Psoas muscle (tissue), 8 donors: ENCODE data around the gene MRPS15. TPM values are rescaled to one million over a fixed set of nuclear protein-coding genes. Genes with fewer than 3 reads are reported as not detected.

Experiments used
- ATAC-seq, 4 donors: fragments of 200-7000 bp; cut with Tn5 transposase; one replicate each; pipeline ENCODE4 v1.9.1; 2020; ENCODE audit warnings: moderate library complexity in 3 of 4, mild to moderate bottlenecking in 2 of 4
- DNase-seq, 2 donors: peaks; one replicate each; pipeline ENCODE4 v3.0.0-alpha.2; 2020
- H3K27ac ChIP-seq: fragments of 200-600 bp; one replicate; pipeline ENCODE4 v1.8.0; 2022
- H3K27me3 ChIP-seq, 3 donors: fragments of 200-600 bp in 1 of 3; one replicate each; pipeline versions ENCODE4 v1.6.1 to v1.8.0; 2013 to 2022; ENCODE audit warnings: low read length in 2 of 3, mild to moderate bottlenecking in 2 of 3, moderate library complexity in 1 of 3; ENCODE audit not compliant: insufficient read depth in 3 of 3
- H3K36me3 ChIP-seq, 2 donors: fragments of 200-600 bp in 1 of 2; one replicate each; pipeline versions ENCODE4 v1.6.1 to v1.8.0; 2013 to 2022; ENCODE audit warnings: low read depth in 1 of 2, mild to moderate bottlenecking in 1 of 2, moderate library complexity in 1 of 2; ENCODE audit not compliant: insufficient read depth in 1 of 2
- H3K4me1 ChIP-seq: fragments of 200-600 bp; one replicate; pipeline ENCODE4 v1.8.0; 2022
- H3K4me3 ChIP-seq: fragments of 200-600 bp; one replicate; pipeline ENCODE4 v1.8.0; 2022; ENCODE audit warnings: mild to moderate bottlenecking
- H3K9me3 ChIP-seq: fragments of 200-600 bp; one replicate; pipeline ENCODE4 v1.8.0; 2022
- CTCF ChIP-seq: fragments of 200-600 bp; IDR thresholded peaks from one replicate; pipeline ENCODE4 v1.8.0; 2022; ENCODE audit warnings: antibody characterized with exemption
- WGBS, 3 donors: extraction: QIAGEN DNeasy Blood & Tissue Kit; methylation state at CpG; one replicate each; pipeline versions ENCODE4 v1.1.6 to v1.1.7; 2013; 5-methylcytosine and 5-hydroxymethylcytosine counted together
- intact Hi-C, 2 donors: fragments of 100-400 bp; cut with DNase I; formaldehyde crosslinking; loops; one replicate each; pipeline versions ENCODE4 v1.11.0 to v1.14.2; 2022
- polyA plus RNA-seq, 3 donors: library from polyadenylated mRNA; stranded (reverse); fragments of 200-250 nt; gene quantifications; one replicate each; pipeline ENCODE4 v1.2.3, GENCODE V29; 2013
- total RNA-seq, 4 donors: library from RNA; stranded (reverse); fragmentation: NEBNext Ultra II Directional in 2 of 4; extraction: Animal tissue kit (Norgen Biotek cat#: 25700) in 2 of 4; gene quantifications; one replicate each; pipeline versions ENCODE4 v1.2.1 to v1.2.4, GENCODE V29; 2021 to 2023
- donor health status: healthy with polysubstance abuse.
- donor health status: DM: no; HTN: no; CAD: no; lungs with moderate emphysema.
- donor health status: Bipolar disorder and iron deficiency.
- donor health status: healthy.
- donor health status: DM: yes; HTN: yes; CAD: no.
- donor health status: DM: no; HTN: no; CAD: no.
- donor health status: DM: no; HTN: no; CAD: no.
- donor health status: DM: yes; HTN: yes; CAD: no.

Gene MRPS15
- total and polyA plus RNA-seq, 7 donors = 127 to 279 (median 141) TPM

GRCh38 chr1:36469163-36469562 lies 5.0 kb upstream of the MRPS15 start:
- 82 to 88% (median 85%) methylated on average over 2 of the region's 2 CpGs for WGBS, 3 donors
- ATAC-seq (no peak), DNase-seq (no peak)
- Histone ChIP-seq H3K9me3 (no peaks in the 10 kb centered on the region), H3K4me3 (no peak overlapping the region), H3K4me1 (no peaks in the 10 kb centered on the region), H3K36me3 (no peaks in the 10 kb centered on the region), H3K27me3 (no peaks in the 10 kb centered on the region), H3K27ac (no peak overlapping the region)
- no peak for TF ChIP-seq CTCF
- intact Hi-C loops = no loop called here

- WGBS, 3 donors = 85 to 87% (median 85%) methylated on average over 10 of the region's 10 CpGs
- Histone ChIP-seq H3K27ac (no peak overlapping the region), H3K36me3 (no peaks in the 10 kb centered on the region), H3K4me3 (no peak overlapping the region), H3K27me3 (no peaks in the 10 kb centered on the region), H3K9me3 (no peaks in the 10 kb centered on the region), H3K4me1 (peaks cover 7% of the 10 kb centered on the region)
- DNase-seq (no peak), ATAC-seq (no peak)
- no peak for TF ChIP-seq CTCF
- intact Hi-C loops = no loop called here
Measured at GRCh38 chr1:36467700-36468455, 3.7 kb upstream of the MRPS15 start.

- no peak overlapping the region for H3K27ac ChIP-seq
- peaks cover 5% of the 10 kb centered on the region in 2 donors for H3K36me3 ChIP-seq
- no peak for ATAC-seq
- no peaks in the 10 kb centered on the region for H3K9me3 ChIP-seq
- DNase-seq = no peak
- TF ChIP-seq CTCF = no peak
- H3K27me3 ChIP-seq = no peaks in the 10 kb centered on the region
- 88 to 92% (median 89%) methylated on average over 4 of the region's 4 CpGs for WGBS, 3 donors
- H3K4me3 ChIP-seq = no peak overlapping the region
- intact Hi-C loops = no loop called here
- peaks cover 9% of the 10 kb centered on the region for H3K4me1 ChIP-seq
Measured at GRCh38 chr1:36467027-36467410, 2.8 kb upstream of the MRPS15 start.

GRCh38 chr1:36466370-36467026 lies 2.3 kb upstream of the MRPS15 start:
- H3K27me3 ChIP-seq = no peaks in the 10 kb centered on the region
- TF ChIP-seq CTCF = no peak
- peaks cover 5 to 10% of the 10 kb centered on the region in 2 donors for H3K36me3 ChIP-seq
- no peak overlapping the region for H3K4me3 ChIP-seq
- ATAC-seq = no peak
- H3K4me1 ChIP-seq = peaks cover 9% of the 10 kb centered on the region
- H3K27ac ChIP-seq = no peak overlapping the region
- 78 to 83% (median 81%) methylated on average over 12 of the region's 12 CpGs for WGBS, 3 donors
- DNase-seq = no peak
- intact Hi-C loops = no loop called here
- no peaks in the 10 kb centered on the region for H3K9me3 ChIP-seq
